GM12892 (cell line): ENCODE results near the gene KIF19.

Source experiments
- POLR2A ChIP-seq: IDR thresholded peaks from 2 replicates; pipeline ENCODE4 v1.6.1; 2011; ENCODE audit warnings: low read depth, low read length, control low read depth
- POLR2AphosphoS5 ChIP-seq: IDR thresholded peaks from 2 replicates; pipeline ENCODE4 v1.6.1; 2011; ENCODE audit warnings: low read depth, low read length, control low read depth

DNA sequence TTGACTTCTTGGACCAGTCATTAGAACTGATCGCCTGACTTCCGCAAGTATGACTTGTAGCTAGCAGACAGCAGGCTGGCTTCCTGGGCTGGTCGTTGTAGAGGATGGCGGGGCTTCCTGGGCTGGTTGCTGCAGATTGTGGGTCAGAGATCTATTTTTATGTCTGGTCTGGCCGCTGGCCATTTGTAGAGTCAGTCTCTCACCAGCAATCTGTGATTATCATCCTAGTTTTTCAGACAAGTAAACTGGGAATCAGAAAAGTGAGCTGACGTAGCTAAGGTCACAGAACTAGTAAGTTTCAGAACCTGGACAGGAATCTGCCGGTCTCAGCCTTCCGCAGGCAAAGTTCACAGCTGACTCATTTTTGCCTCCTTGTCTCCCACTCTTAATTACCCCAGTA is 60.4 kb downstream of the KIF19 start:
- TF ChIP-seq POLR2A, result no peak
- TF ChIP-seq POLR2AphosphoS5, result no peak
